Measurements from ENCODE around the gene NUPR1.
"Not testable (repeated sequence)": the region's sequence is repeated elsewhere in the genome, so short reads cannot be mapped to it uniquely, and the experiment has no call there.

NUPR1 gene

GRCh38 chr16:28497861-28498599, 40.7 kb downstream of the NUPR1 start:
- no peak for DNase-seq

GRCh38 chr16:28497386-28497785, 41.4 kb downstream of the NUPR1 start:
- no peak for DNase-seq

GRCh38 chr16:28496844-28497243, 41.9 kb downstream of the NUPR1 start:
- DNase-seq, result no peak

GRCh38 chr16:28495795-28496749, 42.7 kb downstream of the NUPR1 start:
- no peak for DNase-seq

- no peak for DNase-seq
Observed at GRCh38 chr16:28495098-28495793, 43.5 kb downstream of the NUPR1 start.

GRCh38 chr16:28494121-28494851, 44.5 kb downstream of the NUPR1 start, which contains the start of gene APOBR:
APOBR (plus strand) TSS chr16:28494643; CDS start chr16:28494682, 39 bp downstream.
- DNase-seq, result no peak

- DNase-seq, result no peak
Observed at GRCh38 chr16:28492511-28492910, 46.3 kb downstream of the NUPR1 start.

GRCh38 chr16:28491970-28492474, 46.8 kb downstream of the NUPR1 start, which contains the start of gene CLN3:
CLN3 (minus strand) TSS chr16:28492074; CDS start chr16:28491759, 315 bp downstream.
- DNase-seq, result peak; percentile 86

GRCh38 chr16:28491230-28491969, 47.4 kb downstream of the NUPR1 start:
- DNase-seq, result no peak

GRCh38 chr16:28486266-28486665, 52.5 kb downstream of the NUPR1 start:
- DNase-seq, result no peak

- not testable (repeated sequence) for DNase-seq
Observed at GRCh38 chr16:28483361-28483760, 55.4 kb downstream of the NUPR1 start.

All from NCI-H1694 (cell line).